GM21619 (cell line): ENCODE results near the gene OXER1.

Experiments
- ATAC-seq: cut with Tn5 transposase; IDR thresholded peaks from one replicate; pipeline ENCODE4 v1.9.1; 2021; ENCODE audit not compliant: unreplicated experiment

Gene OXER1

GRCh38 chr2:42770288-42771131 lies 6.6 kb upstream of the OXER1 start:
- ATAC-seq: no peak

- ATAC-seq: no peak
Measured at GRCh38 chr2:42769583-42770287, 5.8 kb upstream of the OXER1 start.

DNA sequence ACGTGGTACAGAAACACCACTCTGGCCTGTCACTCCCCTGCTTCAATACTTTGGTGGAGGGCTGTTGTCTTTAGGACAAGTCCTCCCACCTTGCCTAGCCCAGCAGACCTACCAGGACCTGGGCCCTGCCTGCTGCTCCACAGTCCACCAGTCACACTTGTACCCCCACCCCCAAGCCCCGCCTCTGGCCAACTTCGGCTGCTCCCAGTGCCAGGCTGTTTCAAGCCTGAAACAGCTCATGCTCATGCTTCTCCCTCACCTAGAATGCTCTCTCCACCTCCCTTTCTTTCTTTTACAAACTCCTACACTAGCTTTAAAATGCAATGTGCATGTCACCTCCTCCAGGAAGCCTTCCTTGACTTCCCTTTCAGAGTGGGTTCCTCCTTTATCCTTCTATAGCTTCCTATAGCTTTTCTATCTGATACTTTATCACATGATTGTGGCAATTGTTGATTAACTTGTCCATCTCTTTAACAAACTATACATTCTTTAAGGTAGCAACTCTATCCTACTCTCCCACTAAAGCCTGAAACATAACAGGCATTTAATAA lies 4.8 kb upstream of the OXER1 start:
- ATAC-seq: no peak

GRCh38 chr2:42767899-42768705 lies 4.2 kb upstream of the OXER1 start:
- ATAC-seq: no peak

DNA sequence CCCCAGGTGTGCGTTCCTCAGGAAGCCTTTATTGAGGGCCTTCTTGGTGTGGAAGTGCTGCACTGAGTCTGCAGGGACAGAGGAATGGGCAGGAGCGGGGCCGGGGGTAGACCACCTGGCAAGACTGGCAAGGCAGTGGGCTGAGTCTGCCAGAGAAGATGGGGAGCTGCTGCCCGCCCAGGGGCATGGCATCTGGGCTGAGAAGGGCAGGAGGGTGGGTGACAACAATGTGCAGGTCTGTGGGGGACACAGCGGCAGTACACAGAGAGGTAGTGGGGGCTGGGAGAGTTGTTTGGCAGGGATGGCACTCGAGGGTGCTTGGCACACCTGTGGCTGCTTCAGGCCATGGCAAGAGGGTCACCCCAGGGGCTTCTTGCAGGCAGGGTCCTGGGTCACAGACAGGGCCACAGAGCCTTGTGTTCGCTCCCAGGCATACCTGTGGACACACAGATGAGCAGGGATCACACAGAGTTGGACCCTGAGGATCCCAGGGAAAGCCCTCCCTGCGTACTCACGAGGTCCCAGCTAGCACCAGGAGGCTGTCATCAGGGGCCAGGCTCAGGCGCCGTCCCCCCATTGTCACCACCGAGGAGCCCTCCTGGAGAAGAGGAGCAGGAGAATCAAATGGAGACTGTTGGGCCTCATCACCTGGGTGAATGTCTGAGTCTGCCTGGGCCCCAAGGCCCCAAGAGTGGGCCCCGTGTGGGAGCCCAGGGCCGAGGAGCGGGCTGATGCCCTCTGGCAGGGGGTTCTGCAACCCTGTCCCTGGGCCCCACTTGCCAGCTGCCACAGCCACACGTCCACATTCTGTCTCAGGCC lies 3.4 kb upstream of the OXER1 start:
- no peak for ATAC-seq

DNA sequence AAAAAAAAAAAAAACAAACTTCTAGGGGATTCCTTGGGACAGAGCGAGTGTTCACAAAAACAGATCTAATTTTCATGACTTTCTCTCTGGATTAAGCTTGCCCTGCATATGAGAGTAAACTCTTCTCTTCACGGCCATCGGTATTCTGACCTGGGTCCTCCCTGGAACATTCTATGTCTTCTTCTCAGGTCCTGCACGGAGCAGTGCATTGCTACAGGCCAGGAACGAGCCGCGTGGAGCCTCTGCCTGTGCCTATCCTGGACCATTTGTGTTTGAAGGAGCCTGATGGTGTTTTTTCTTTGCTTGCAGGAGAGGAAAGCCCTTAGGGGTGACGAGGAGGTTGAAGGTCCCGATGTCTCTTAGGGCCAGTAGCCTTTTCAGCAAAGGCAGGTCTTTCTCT lies 1.8 kb upstream of the OXER1 start:
- no peak for ATAC-seq

DNA sequence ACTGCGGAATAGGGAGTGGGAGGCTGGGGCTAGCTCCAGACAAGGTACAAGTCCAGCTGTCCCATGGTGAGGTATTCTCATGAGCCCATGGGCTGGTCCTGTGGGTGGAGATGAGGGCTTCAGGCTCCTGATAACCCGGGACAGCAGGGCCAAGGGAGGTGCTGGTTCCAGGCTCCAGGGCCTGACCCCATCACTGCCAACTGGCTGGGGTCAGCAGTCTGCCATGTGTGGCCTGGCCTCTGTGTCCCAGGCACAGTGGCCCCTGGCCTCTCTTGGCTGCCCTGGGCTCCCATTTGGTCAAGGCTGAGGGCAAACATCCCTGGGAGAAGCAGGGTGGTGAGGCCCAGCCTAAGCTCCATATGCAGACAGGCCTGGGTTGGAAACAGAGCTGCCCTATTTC lies 966 bp upstream of the OXER1 start:
- no peak for ATAC-seq

GRCh38 chr2:42762823-42763804 lies 821 bp downstream of the OXER1 start:
- ATAC-seq: no peak

DNA sequence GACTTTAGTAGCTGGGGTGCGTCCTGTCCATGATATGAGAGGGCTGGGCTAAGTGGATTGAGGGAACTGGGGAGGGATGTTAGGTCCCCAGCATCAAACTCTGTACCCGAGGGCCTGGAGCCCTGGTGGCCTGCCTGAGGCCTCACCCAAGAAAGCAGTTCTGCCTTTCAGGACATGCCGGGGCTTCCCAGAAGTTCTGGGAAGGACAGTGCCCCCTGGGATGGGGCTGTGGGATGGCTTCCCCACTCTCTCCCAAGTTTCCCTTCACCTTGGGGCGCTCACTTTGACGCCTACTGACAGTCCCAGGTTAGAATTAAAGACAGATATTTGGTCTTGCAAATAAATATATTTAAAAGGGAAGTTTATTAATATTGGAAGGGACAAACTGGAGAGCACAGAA lies 1.8 kb downstream of the OXER1 start:
- no peak for ATAC-seq

DNA sequence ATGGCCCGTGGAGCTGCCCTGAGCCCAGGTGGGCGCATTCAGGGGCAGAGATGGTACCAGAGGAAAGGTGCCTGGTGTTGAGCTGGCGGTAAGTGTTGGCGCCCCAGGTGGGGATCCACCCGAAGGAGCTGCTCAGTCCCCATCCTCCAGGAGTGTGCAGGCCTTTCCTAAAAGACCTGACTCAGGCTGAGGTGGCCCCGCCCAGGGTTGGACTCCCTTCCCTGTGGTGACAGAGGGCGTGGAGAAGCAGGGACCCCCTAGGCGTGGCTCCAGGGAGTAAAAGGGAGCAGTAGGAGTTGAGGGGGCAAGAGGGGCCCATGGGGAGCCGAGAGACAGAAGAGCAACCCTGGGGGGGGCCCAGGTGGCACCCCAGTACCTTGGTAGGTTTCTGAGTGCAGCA lies 2.4 kb downstream of the OXER1 start:
- ATAC-seq: no peak

DNA sequence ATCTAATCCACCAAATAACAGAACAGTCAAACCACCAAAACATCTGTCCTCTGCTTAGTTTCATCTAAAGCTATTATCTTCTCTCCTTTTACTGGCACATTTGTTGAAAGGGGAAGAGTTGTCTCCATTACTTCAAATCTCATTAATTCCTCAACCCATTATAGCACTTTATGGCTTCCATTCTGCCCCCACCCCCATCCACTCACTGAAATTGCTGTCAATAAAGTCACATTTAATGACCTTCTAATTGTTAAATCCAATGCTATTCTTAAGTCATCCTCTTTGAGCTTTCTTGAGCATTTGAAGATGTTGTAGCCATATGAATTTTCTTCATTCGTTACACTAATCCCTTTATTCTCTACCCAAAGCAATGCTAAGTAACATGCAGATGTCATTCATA lies 5.2 kb downstream of the OXER1 start:
- ATAC-seq: no peak

- no peak for ATAC-seq
Measured at GRCh38 chr2:42757981-42758740, 5.8 kb downstream of the OXER1 start.

DNA sequence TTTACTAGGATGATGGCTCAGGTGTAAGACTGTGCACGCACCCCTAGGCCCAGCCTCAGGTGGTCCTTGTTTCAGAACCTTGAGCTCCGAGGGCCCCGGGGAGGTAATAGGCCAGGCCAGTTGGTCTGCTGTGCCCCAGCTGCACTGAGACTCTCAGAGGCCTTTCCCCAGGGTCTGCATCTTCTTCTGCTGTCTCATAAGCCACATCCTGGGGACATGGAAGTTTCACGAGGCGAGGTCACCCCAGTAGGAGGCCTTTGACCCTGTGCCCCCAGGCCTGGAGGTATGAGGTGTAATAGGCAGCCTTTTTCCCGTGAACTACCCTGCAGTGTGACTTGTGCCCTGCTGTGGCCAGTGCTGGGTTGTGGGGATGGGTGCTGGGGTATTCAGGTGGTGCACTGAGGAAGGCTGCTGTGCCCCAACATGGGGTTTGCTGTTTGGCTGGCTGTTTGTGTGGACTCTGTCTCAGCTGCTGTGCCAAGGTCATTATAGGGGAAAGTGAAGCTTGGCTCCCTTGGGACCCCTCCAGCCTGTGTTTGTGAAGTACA lies 6.9 kb downstream of the OXER1 start:
- no peak for ATAC-seq

GRCh38 chr2:42756150-42756775 lies 7.7 kb downstream of the OXER1 start:
- ATAC-seq: no peak

- ATAC-seq: no peak
Measured at GRCh38 chr2:42755191-42755880, 8.6 kb downstream of the OXER1 start.

- no peak for ATAC-seq
Measured at GRCh38 chr2:42754776-42755140, 9.2 kb downstream of the OXER1 start.

DNA sequence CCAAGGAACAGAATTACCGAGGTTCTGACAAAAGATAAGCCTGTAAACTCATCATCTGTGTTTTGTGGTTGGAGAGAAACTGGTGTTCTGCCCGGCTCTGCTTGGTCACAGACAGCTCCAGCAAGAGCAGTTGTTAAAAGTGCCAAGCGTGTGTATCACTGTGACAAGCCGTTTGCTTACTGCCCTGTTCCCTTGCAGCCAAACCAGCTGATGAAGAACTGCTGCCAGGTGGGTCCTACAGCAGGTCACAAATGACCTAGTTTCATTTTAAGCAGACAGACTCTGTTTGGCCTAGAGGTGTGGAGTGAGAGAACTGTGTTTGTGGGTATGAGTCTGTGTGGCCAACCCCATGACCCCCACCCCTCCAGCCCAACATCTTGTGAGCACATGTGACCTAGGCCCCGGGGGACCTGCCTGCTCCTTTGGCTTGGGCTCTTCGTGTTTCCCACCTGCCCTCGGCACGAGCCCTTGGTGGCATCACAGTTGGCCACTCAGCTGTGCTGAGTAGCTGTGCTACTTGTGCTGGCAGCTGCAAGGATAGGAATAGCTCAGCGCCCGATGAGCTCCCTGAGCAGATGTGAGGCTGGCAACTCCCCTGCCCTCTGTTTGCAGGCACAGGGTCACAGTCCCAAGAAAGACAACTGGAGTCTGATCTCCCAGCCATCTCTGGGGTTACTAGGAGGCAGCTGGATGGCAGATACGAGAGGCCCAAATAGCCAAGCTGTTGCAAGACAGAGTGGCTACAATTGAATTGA lies 9.7 kb downstream of the OXER1 start:
- peak; percentile 64 for ATAC-seq
